ENCODE results near the gene KIF5C.

- TF ChIP-seq EZH2phosphoT487 (IDR thresholded peaks at IDR 0.05) (no peak), CTCF (IDR thresholded peaks at IDR 0.05) (no peak)
These were observed 84.7 kb downstream of the KIF5C start for GRCh38 chr2:148959745-148960144.
